ENCODE measurements around the gene XRCC5. TPM values are rescaled to one million over a fixed set of nuclear protein-coding genes. Genes with fewer than 3 reads are reported as not detected.
A peak's percentile ranks its signal among the peaks of the same experiment; 100 is the strongest.
"Not testable (repeated sequence)": the region's sequence is repeated elsewhere in the genome, so short reads cannot be mapped to it uniquely, and the experiment has no call there.

The XRCC5 gene
- total RNA-seq, 1 donor from 2014 or later, result 334 TPM

- no peak for DNase-seq (ENCODE audit: low read depth)
Observed at GRCh38 chr2:216117561-216118340, 8.6 kb downstream of the XRCC5 start.

- DNase-seq (ENCODE audit: low read depth), result no peak
Observed at GRCh38 chr2:216118474-216118873, 9.3 kb downstream of the XRCC5 start.

GRCh38 chr2:216119146-216119545, 10.0 kb downstream of the XRCC5 start:
- no peak for DNase-seq (ENCODE audit: low read depth)

GRCh38 chr2:216119986-216120385, 10.8 kb downstream of the XRCC5 start:
- no peak for DNase-seq (ENCODE audit: low read depth)

- DNase-seq (ENCODE audit: low read depth), result no peak
Observed at GRCh38 chr2:216121255-216121654, 12.1 kb downstream of the XRCC5 start.

- no peak for DNase-seq (ENCODE audit: low read depth)
Observed at GRCh38 chr2:216126943-216127342, 17.8 kb downstream of the XRCC5 start.

- no peak for DNase-seq (ENCODE audit: low read depth)
Observed at GRCh38 chr2:216130346-216130971, 21.3 kb downstream of the XRCC5 start.

GRCh38 chr2:216131175-216131926, 22.2 kb downstream of the XRCC5 start:
- DNase-seq (ENCODE audit: low read depth), result no peak

- no peak for DNase-seq (ENCODE audit: low read depth)
Observed at GRCh38 chr2:216132585-216132984, 23.4 kb downstream of the XRCC5 start.

GRCh38 chr2:216133397-216133796, 24.2 kb downstream of the XRCC5 start:
- DNase-seq (ENCODE audit: low read depth), result no peak

GRCh38 chr2:216134958-216135541, 25.9 kb downstream of the XRCC5 start:
- no peak for DNase-seq (ENCODE audit: low read depth)

GRCh38 chr2:216139884-216140283, 30.7 kb downstream of the XRCC5 start:
- DNase-seq (ENCODE audit: low read depth), result peak; percentile 52

GRCh38 chr2:216141516-216141915, 32.4 kb downstream of the XRCC5 start:
- not testable (repeated sequence) for DNase-seq (ENCODE audit: low read depth)

GRCh38 chr2:216142540-216142939, 33.4 kb downstream of the XRCC5 start:
- DNase-seq (ENCODE audit: low read depth), result peak; percentile 31

- DNase-seq (ENCODE audit: low read depth), result no peak
Observed at GRCh38 chr2:216144372-216144771, 35.2 kb downstream of the XRCC5 start.

GRCh38 chr2:216144857-216145256, 35.7 kb downstream of the XRCC5 start:
- DNase-seq (ENCODE audit: low read depth), result no peak

GRCh38 chr2:216146573-216146972, 37.4 kb downstream of the XRCC5 start:
- no peak for DNase-seq (ENCODE audit: low read depth)

GRCh38 chr2:216147172-216148131, 38.3 kb downstream of the XRCC5 start:
- no peak for DNase-seq (ENCODE audit: low read depth)

- peak; percentile 11 for DNase-seq (ENCODE audit: low read depth)
Observed at GRCh38 chr2:216148983-216149382, 39.8 kb downstream of the XRCC5 start.

GRCh38 chr2:216149741-216150140, 40.6 kb downstream of the XRCC5 start:
- peak; percentile 9 for DNase-seq (ENCODE audit: low read depth)

All from renal cortical epithelial cell (primary cell).